ENCODE data around the gene OSBPL6. TPM values are rescaled to one million over a fixed set of nuclear protein-coding genes. Genes with fewer than 3 reads are reported as not detected.

OSBPL6 gene
- total and polyA plus RNA-seq, 2 of the 13 experiments (the other 11 are each of a cell fraction or from before 2014, with no cell fraction given) = 0.03 to 0.11 TPM

GRCh38 chr2:178304333-178304732 lies 110.0 kb downstream of the OSBPL6 start:
- no peak for DNase-seq (ENCODE audit: low spot score)
- no peak for FAIRE-seq
- Histone ChIP-seq H4K20me1 (ENCODE audit: insufficient read depth, low read length) (no peaks in the 10 kb centered on the region), H3K9ac (ENCODE audit: insufficient read depth, low read depth, low read length) (no peak overlapping the region), H3K4me1 (ENCODE audit: insufficient read depth, low read length) (no peaks in the 10 kb centered on the region), H3K4me2 (ENCODE audit: low read depth, low read length) (no peak overlapping the region), H3K4me3 (replicated peaks in 1 of 3; ENCODE audit: insufficient read depth in 1 of 3, low read depth in 2 of 3, low read length in 3 of 3) (no peak overlapping the region), H3K79me2 (ENCODE audit: insufficient read depth, low read length) (no peaks in the 10 kb centered on the region), H3K27ac (ENCODE audit: extremely low read length, insufficient read depth, low read length) (no peak overlapping the region), H3K36me3 (replicated peaks in 1 of 2; ENCODE audit: control insufficient read depth in 1 of 2, insufficient read depth in 2 of 2, low read length in 2 of 2) (no peaks in the 10 kb centered on the region), H3K27me3 (ENCODE audit: control insufficient read depth in 1 of 2, insufficient read depth in 2 of 2, low read length in 2 of 2) (no peaks in the 10 kb centered on the region), H2AFZ (ENCODE audit: low read length) (no peak overlapping the region), H3K9me3 (ENCODE audit: low read length) (no peaks in the 10 kb centered on the region)
- intact Hi-C loops (cut with micrococcal nuclease; ENCODE audit: unreplicated experiment) = no loop called here
- 34% methylated on average over 3 of the region's 3 CpGs for WGBS (ENCODE audit: low lambda C conversion rate)
- POLR2A ChIA-PET = no interaction called here
- no TSS peak for BruUV-seq (replicated peaks)
- ATAC-seq = no peak
- CTCF ChIA-PET (ENCODE audit: low intra/inter-chr PET ratio, low total read pairs) = no interaction called here
- in situ Hi-C loops (cut with HindIII; ENCODE audit: extremely low pct_ligation_motif_present, low pct_unique_long_range_greater_than_20kb) = loop anchor here (10.0 kb wide), 1 partner anchor 110 kb away; no protein-coding TSS in a partner anchor
- TF ChIP-seq KDM3A (CRISPR knock-in tag; IDR thresholded peaks at IDR 0.05; ENCODE audit: low read depth) = no peak
- TF ChIP-seq ZNF362 (CRISPR knock-in tag; IDR thresholded peaks at IDR 0.05; ENCODE audit: borderline replicate concordance) = no peak
- TF ChIP-seq ZNF781 (CRISPR knock-in tag; IDR thresholded peaks at IDR 0.05; ENCODE audit: borderline replicate concordance, not compliant biosample characterization) = no peak
- TF ChIP-seq TRIM22 (IDR thresholded peaks at IDR 0.05) = no peak
- TF ChIP-seq MEIS1 (CRISPR knock-in tag; IDR thresholded peaks at IDR 0.05; ENCODE audit: borderline replicate concordance) = no peak
- no peak for TF ChIP-seq ATF6 (CRISPR knock-in tag; conservative IDR thresholded peaks at IDR 0.05)
- no peak for TF ChIP-seq PREB (CRISPR knock-in tag; IDR thresholded peaks at IDR 0.05)
- no peak for TF ChIP-seq ZFY (CRISPR knock-in tag; IDR thresholded peaks at IDR 0.05)
- no peak for TF ChIP-seq ZBTB38 (CRISPR knock-in tag; IDR thresholded peaks at IDR 0.05)
- TF ChIP-seq MAFF (IDR thresholded peaks at IDR 0.05; ENCODE audit: low read depth, low read length) = no peak
- no peak for TF ChIP-seq FOXP1 (IDR thresholded peaks at IDR 0.05)
- no peak for TF ChIP-seq FOXP1 (CRISPR knock-in tag; IDR thresholded peaks at IDR 0.05)
- no peak for TF ChIP-seq ZNF235 (CRISPR knock-in tag; IDR thresholded peaks at IDR 0.05; ENCODE audit: borderline replicate concordance)
- TF ChIP-seq HIC2 (CRISPR knock-in tag; IDR thresholded peaks at IDR 0.05; ENCODE audit: low read depth) = no peak
- TF ChIP-seq SYNCRIP (IDR thresholded peaks at IDR 0.05; ENCODE audit: insufficient read depth, low read depth, low read length) = no peak
- no peak for TF ChIP-seq SMARCE1 (IDR thresholded peaks at IDR 0.05; ENCODE audit: borderline replicate concordance)
- no peak for TF ChIP-seq CEBPG (CRISPR knock-in tag; IDR thresholded peaks at IDR 0.05)
- no peak for TF ChIP-seq ZNF10 (CRISPR knock-in tag; IDR thresholded peaks at IDR 0.05; ENCODE audit: borderline replicate concordance, low read depth)
